ENCODE data around the gene CAND1. TPM values are rescaled to one million over a fixed set of nuclear protein-coding genes. Genes with fewer than 3 reads are reported as not detected.

Gene CAND1
- total and polyA plus RNA-seq, 8 donors: 11.6 to 175 (median 32.1) TPM

DNA sequence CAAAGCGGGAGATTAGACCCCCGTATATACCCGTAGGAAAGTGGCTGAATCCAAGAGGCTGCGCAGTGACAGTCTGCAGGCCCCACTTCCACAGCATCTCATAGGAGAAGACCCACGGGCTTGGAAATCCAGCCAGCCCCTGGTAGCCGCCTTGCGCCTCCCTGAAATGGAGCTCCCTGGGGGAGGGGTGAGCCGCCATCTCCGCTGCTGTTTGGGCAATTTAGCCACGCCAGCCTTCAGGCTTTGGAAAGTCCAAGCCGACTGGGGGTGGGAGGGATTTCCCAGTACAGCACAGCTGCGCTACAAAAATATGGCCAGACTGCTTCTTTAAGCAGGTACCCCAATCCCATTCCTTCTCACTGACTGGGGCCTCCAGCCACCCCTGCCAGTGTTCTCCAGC lies 53.4 kb downstream of the CAND1 start:
- H3K27me3 ChIP-seq: no peaks in the 10 kb centered on the region
- peaks cover 0 to 6% (median 0%) of the 10 kb centered on the region in 4 donors for H3K9me3 ChIP-seq
- no peak for DNase-seq
- H3K36me3 ChIP-seq: peaks cover 0 to 28% (median 0%) of the 10 kb centered on the region in 4 donors
- no peaks in the 10 kb centered on the region for H3K4me1 ChIP-seq
- no peak overlapping the region for H3K27ac ChIP-seq
- intact Hi-C loops (cut with DNase I; ENCODE audit: low total_unique reads): no loop called here
- TF ChIP-seq EP300 (IDR thresholded peaks at IDR 0.05): no peak
- TF ChIP-seq, protein P1, sequence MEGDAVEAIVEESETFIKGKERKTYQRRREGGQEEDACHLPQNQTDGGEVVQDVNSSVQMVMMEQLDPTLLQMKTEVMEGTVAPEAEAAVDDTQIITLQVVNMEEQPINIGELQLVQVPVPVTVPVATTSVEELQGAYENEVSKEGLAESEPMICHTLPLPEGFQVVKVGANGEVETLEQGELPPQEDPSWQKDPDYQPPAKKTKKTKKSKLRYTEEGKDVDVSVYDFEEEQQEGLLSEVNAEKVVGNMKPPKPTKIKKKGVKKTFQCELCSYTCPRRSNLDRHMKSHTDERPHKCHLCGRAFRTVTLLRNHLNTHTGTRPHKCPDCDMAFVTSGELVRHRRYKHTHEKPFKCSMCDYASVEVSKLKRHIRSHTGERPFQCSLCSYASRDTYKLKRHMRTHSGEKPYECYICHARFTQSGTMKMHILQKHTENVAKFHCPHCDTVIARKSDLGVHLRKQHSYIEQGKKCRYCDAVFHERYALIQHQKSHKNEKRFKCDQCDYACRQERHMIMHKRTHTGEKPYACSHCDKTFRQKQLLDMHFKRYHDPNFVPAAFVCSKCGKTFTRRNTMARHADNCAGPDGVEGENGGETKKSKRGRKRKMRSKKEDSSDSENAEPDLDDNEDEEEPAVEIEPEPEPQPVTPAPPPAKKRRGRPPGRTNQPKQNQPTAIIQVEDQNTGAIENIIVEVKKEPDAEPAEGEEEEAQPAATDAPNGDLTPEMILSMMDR (IDR thresholded peaks at IDR 0.05): no peak
- H3K4me3 ChIP-seq: no peak overlapping the region
- WGBS, 5 donors: 89 to 98% (median 94%) methylated on average over 11 to 12 of the region's 12 CpGs

DNA sequence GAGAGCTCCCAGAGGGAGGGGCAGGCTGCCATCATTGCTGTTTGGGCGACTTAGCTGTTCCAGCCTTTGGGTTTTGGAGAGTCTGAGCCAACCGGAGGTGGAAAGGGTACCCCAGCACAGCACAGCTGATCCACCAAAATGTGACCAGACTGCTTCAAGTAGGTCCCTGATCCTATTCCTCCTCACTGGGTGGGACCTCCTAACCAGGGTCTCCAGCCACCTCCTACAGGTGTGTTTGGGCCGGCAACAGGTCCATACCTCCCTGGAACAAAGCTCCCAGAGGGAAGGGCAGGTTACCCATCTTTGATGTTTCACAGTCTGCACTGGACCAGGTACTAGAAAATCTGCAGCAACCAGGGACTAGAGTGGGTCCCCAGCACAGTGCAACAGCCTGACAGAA lies 53.8 kb downstream of the CAND1 start:
- H3K4me1 ChIP-seq: no peaks in the 10 kb centered on the region
- H3K4me3 ChIP-seq: no peak overlapping the region
- H3K27me3 ChIP-seq: no peaks in the 10 kb centered on the region
- no peak for DNase-seq
- intact Hi-C loops (cut with DNase I; ENCODE audit: low total_unique reads): no loop called here
- TF ChIP-seq POLR2AphosphoS5 (IDR thresholded peaks at IDR 0.05) (no peak), POLR2A (IDR thresholded peaks at IDR 0.05) (no peak), EP300 (IDR thresholded peaks at IDR 0.05) (no peak)
- TF ChIP-seq, protein P1 (IDR thresholded peaks at IDR 0.05): no peak
- H3K27ac ChIP-seq: no peak overlapping the region
- peaks cover 0 to 25% (median 0%) of the 10 kb centered on the region in 4 donors for H3K36me3 ChIP-seq
- WGBS, 5 donors: 96 to 100% (median 99%) methylated on average over 3 of the region's 3 CpGs
- H3K9me3 ChIP-seq: peaks cover 0 to 6% (median 0%) of the 10 kb centered on the region in 4 donors

DNA sequence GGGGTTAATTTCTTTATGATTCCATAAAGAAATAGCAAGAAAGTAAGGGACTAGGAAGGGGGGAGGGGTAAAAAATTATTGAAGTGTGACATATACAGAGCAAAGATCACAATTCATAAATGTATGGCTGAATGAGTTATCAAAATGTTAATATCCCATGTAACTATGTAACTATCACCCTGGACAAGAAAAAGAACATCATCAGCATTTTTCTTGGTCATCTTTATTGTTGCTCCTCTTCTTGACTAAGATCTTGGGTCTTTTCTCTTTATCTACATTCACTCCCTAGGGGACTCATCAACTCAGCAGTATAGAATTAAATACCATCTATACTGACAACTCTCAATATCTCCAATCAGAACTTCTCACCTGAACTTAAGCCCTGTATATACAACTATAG lies 57.5 kb downstream of the CAND1 start:
- no peak for TF ChIP-seq POLR2AphosphoS5 (IDR thresholded peaks at IDR 0.05)
- TF ChIP-seq EP300 (IDR thresholded peaks at IDR 0.05): no peak
- TF ChIP-seq, protein P1 (IDR thresholded peaks at IDR 0.05): no peak
- TF ChIP-seq POLR2A (IDR thresholded peaks at IDR 0.05): no peak
- intact Hi-C loops (cut with DNase I; ENCODE audit: low total_unique reads): no loop called here
- Histone ChIP-seq H3K27me3 (no peaks in the 10 kb centered on the region), H3K4me1 (no peaks in the 10 kb centered on the region), H3K36me3 (peaks cover 0 to 4% (median 0%) of the 10 kb centered on the region in 4 donors), H3K27ac (no peak overlapping the region), H3K4me3 (no peak overlapping the region), H3K9me3 (peaks cover 0 to 6% (median 0%) of the 10 kb centered on the region in 4 donors)
- no peak for DNase-seq

DNA sequence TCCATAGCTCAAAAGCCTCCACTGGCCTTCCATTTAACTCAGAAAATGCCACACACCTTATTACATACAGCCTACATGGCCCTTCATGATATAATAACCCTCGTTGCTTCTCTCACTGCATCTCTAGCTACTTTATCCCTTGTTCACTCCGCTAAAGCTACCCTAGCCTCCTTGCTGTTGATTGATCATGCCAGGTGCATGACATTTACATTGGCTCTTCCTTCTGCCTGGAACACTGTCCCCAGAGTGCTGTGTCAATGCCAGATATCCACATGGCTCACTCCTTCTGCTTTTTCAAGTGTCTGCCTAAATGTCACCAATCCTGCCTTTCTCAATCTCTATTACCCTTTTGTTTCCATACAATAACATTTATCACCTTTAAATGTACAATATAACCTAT lies 58.3 kb downstream of the CAND1 start:
- WGBS, 5 donors: 67 to 78% (median 73%) methylated on average over 2 of the region's 2 CpGs
- intact Hi-C loops (cut with DNase I; ENCODE audit: low total_unique reads): no loop called here
- TF ChIP-seq EP300 (IDR thresholded peaks at IDR 0.05): no peak
- TF ChIP-seq, protein P1 (IDR thresholded peaks at IDR 0.05): no peak
- no peak for TF ChIP-seq POLR2A (IDR thresholded peaks at IDR 0.05)
- TF ChIP-seq POLR2AphosphoS5 (IDR thresholded peaks at IDR 0.05): no peak
- Histone ChIP-seq H3K27ac (no peak overlapping the region), H3K9me3 (peaks cover 0 to 6% (median 0%) of the 10 kb centered on the region in 4 donors), H3K36me3 (peaks cover 0 to under 1% (median 0%) of the 10 kb centered on the region in 4 donors), H3K4me3 (no peak overlapping the region), H3K4me1 (no peaks in the 10 kb centered on the region), H3K27me3 (no peaks in the 10 kb centered on the region)
- no peak for DNase-seq
